GM12872 (cell line): ENCODE results near the gene UBE2Q1.

Experiments
- TF ChIP-seq, protein P1 (sequence below): IDR thresholded peaks from 3 replicates; pipeline ENCODE4 v1.5.1; 2011; ENCODE audit warnings: low read depth, mild to moderate bottlenecking, low read length, moderate library complexity; ENCODE audit not compliant: insufficient read depth

Gene UBE2Q1

DNA sequence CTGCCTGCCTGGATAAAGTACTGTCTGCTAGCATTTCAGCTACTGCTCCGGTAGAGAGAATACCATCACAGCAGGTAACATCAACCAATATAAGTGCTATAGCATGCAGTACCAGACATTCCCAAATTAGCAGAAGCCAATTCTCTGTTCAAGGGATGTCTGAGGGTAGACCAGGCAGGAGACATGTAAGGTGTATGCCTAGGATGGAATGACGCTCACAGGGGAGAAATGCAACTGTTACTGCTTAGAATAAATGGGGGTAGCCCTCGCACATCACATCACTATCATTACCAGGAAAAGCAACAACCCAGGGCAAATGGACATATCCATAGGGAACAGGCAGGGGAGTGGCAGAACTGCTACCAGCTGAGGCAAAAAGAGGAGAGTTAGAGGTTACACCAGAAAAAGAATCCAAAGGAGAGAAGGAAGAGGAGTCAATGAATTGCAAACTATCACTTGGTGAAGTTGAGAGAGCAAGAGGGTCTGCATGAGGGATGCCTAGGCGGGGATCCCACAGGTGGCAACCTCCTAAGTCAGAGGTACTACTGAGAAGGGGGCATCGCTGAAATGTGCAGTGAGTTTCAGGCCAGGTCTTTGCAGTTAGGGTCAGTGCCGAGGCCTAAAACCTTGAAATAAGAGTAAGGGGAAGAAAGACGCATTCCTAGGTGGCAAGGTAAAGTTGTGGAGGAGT lies 1.1 kb downstream of the UBE2Q1 start:
- TF ChIP-seq, protein P1, sequence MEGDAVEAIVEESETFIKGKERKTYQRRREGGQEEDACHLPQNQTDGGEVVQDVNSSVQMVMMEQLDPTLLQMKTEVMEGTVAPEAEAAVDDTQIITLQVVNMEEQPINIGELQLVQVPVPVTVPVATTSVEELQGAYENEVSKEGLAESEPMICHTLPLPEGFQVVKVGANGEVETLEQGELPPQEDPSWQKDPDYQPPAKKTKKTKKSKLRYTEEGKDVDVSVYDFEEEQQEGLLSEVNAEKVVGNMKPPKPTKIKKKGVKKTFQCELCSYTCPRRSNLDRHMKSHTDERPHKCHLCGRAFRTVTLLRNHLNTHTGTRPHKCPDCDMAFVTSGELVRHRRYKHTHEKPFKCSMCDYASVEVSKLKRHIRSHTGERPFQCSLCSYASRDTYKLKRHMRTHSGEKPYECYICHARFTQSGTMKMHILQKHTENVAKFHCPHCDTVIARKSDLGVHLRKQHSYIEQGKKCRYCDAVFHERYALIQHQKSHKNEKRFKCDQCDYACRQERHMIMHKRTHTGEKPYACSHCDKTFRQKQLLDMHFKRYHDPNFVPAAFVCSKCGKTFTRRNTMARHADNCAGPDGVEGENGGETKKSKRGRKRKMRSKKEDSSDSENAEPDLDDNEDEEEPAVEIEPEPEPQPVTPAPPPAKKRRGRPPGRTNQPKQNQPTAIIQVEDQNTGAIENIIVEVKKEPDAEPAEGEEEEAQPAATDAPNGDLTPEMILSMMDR: no peak

DNA sequence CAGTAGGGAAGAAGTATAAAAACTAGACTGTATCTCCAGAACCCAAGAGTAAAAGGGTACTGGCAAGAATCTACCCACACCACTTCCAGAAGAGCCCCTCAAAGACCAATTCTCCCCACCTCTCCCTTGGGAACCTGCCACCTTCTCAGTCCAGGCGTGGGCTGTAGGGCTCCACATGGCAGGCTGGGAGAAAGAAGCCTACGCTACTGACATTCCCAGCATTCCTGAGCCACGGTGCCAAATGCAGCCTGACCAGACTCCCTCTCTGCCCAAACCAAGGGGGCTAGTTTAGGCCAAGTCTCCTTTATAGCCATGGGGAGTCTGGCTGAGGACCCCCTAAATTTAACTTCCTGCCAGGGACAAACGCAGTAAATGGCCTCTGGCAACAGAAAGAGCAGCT lies 2.0 kb downstream of the UBE2Q1 start:
- TF ChIP-seq, protein P1: no peak

DNA sequence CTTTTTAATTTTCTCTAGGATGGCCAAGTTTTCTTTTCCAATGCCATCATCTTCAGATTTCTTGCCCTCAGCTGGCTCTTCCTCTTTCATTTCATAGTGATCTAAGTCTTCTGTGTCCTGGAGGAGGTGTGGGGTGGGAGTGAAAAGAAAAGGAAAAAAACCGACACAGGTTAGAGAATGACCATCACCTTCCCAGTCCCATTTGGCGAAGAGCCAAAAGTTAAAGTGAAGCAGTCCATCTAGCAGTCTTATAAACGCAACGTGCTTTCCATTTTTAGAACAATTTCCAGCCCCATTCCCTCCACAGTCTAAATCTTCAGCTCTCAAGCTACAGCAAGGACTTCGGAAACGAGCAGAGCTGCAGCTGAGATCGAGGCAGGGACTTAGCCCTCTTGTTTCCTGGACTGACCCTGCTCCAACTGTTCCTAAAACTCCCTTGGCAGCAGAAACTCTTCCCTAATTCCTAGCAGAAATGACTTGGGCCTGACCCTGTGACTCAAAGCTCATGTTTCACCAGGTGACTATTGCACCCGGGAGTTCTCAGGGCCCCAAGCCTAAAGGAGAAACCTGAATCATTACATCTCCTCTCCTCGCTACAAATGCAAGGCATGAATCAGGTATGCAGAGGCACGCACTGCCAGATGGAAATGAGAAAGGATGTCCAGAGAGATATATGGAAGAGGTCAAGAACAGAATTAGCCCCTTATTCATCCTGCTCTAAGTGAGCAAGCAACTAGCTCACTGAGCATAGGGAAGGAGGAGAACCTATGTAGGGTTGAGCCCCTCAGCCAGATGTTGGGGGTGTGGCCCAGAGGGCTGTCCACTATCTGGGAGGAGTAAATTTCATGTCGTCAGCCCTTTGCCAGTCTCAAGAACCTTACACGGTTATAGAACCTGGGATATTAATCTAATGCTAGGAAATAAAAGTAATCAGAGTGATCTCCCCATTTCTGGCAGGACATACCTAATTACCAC lies 5.1 kb downstream of the UBE2Q1 start:
- TF ChIP-seq, protein P1: no peak

DNA sequence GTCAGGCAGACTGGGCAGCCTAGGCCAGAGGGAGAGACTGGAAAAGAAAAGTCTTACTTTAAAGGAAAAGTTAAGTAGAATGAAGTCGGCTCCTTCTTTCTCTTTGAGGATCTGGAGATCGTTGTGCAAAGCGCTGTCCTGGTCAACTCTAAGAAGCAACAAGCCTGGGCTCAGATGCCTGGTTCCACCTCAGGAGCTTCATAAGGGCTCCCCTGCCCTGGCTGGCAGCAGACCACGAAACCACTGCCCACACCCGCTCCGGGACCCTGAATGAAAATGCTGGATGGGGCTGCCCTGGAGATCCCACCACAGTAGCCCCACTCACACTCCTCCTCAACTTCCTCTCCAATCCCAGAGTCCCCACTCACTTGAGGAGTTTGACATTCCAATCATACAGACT lies 6.4 kb downstream of the UBE2Q1 start:
- TF ChIP-seq, protein P1: no peak

DNA sequence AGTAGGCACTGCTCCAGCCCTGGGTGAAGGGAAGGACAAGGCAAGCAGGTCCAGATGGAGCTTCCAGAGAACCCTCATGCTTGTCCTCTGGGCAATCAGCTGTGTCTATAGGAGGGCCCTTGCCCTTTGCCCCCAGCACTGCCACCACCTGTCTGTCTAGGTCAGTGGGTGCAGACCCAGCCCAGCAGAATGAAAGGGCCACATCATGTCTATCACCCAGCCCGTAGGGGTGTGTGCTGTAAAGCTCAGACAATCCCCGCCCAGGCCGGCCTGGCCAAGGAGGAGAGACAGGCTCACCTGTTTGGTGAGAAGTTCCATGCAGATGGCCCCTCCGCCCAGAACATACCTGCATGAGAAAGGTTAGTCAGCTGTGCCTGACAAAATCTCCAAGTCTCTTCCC lies 7.0 kb downstream of the UBE2Q1 start:
- TF ChIP-seq, protein P1: no peak

DNA sequence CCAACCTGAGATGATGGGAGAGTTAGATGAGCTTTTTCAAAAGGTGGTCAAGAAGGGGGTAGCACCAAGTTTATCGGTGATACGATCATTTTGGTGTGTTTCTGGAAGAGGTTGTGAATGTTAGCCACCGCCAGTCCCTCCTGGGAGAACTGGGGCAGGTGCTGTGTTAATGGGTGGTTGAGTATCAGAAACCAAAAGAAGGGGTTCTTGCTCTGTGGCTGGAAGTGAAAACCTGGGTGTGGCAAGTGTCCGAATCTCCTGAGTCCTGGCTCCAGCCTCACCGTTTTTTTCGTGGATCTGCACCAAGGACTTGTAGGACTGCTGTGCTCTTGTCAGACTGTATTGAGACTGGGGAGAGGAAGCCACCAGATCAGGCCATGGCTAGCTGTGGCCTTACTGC lies 7.8 kb downstream of the UBE2Q1 start:
- TF ChIP-seq, protein P1: no peak

DNA sequence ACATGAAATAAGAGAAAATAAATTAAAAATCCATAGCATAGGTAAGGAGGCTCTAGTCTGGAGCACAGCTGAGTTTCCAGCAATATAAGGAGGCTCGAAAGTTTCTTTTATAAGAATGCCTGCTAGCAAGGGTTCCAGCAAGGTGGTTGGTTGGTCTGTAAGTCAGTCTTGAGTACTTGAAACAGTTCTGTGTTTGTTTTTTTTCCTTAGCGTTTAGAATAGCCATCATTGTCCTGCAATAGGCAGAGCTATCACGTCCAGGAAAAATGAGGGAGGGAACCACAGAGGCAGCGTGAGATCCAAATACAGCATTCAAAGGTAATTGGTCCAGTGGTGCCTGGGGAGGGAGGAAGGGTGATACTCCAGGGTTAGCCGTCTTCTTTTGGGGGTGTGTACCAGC lies 8.4 kb downstream of the UBE2Q1 start:
- TF ChIP-seq, protein P1: no peak
